NB4 (cell line): ENCODE data around the gene PDXDC1.
"Not testable (repeated sequence)": the region's sequence is repeated elsewhere in the genome, so short reads cannot be mapped to it uniquely, and the experiment has no call there.

Experiments
- CTCF ChIP-seq: IDR thresholded peaks from one replicate; pipeline ENCODE4 v1.5.1; 2012; ENCODE audit warnings: low read depth, low read length
- POLR2A ChIP-seq: IDR thresholded peaks from 2 replicates; pipeline ENCODE4 v1.6.1; 2011; ENCODE audit warnings: mild to moderate bottlenecking; ENCODE audit not compliant: insufficient read length; ENCODE audit errors: extremely low read depth

- TF ChIP-seq POLR2A, CTCF: not testable (repeated sequence)
Observed at GRCh38 chr16:15024858-15025199, 50.0 kb downstream of the PDXDC1 start.
